Activated CD4-positive, CD25-positive, alpha-beta regulatory T cell treated with anti-CD3 and anti-CD28 coated beads, Interleukin-2, amount 50 U/mL, for 72 hours (primary cell): ENCODE measurements around the gene OBSCN.

Source experiments
- DNase-seq: peaks from one replicate; pipeline ENCODE4 v3.0.0; 2021

Gene OBSCN

GRCh38 chr1:228394571-228395394, 186.9 kb downstream of the OBSCN start:
- no peak for DNase-seq

GRCh38 chr1:228396770-228397662, 189.2 kb downstream of the OBSCN start:
- no peak for DNase-seq

- no peak for DNase-seq
Measured at GRCh38 chr1:228397966-228398365, 190.1 kb downstream of the OBSCN start.

- DNase-seq: no peak
Measured at GRCh38 chr1:228398741-228399461, 191.1 kb downstream of the OBSCN start.

- no peak for DNase-seq
Measured at GRCh38 chr1:228399531-228400236, 191.8 kb downstream of the OBSCN start.

GRCh38 chr1:228400237-228400651, 192.4 kb downstream of the OBSCN start:
- DNase-seq: no peak

- no peak for DNase-seq
Measured at GRCh38 chr1:228400692-228401454, 193.0 kb downstream of the OBSCN start.

GRCh38 chr1:228401782-228402640, 194.2 kb downstream of the OBSCN start:
- DNase-seq: no peak

GRCh38 chr1:228402641-228403025, 194.8 kb downstream of the OBSCN start:
- no peak for DNase-seq

GRCh38 chr1:228403231-228403631, 195.4 kb downstream of the OBSCN start:
- no peak for DNase-seq

GRCh38 chr1:228404107-228404720, 196.4 kb downstream of the OBSCN start:
- no peak for DNase-seq

- DNase-seq: peak; percentile 27
Measured at GRCh38 chr1:228405200-228405978, 197.5 kb downstream of the OBSCN start.

- no peak for DNase-seq
Measured at GRCh38 chr1:228405979-228406228, 198.1 kb downstream of the OBSCN start.

- peak; percentile 14 for DNase-seq
Measured at GRCh38 chr1:228407106-228408040, 199.5 kb downstream of the OBSCN start.

- DNase-seq: peak; percentile 30
Measured at GRCh38 chr1:228408041-228408868, 200.4 kb downstream of the OBSCN start.

- peak; percentile 23 for DNase-seq
Measured at GRCh38 chr1:228408869-228409805, 201.3 kb downstream of the OBSCN start.
